Heart left ventricle (tissue), 16 donors: ENCODE results near the gene SIT1. TPM values are rescaled to one million over a fixed set of nuclear protein-coding genes. Genes with fewer than 3 reads are reported as not detected.

Experiments used
- ATAC-seq, 4 donors: fragments of 200-7000 bp; cut with Tn5 transposase; one replicate each; pipeline ENCODE4 v1.9.1; 2020 to 2022; ENCODE audit warnings: moderate library complexity in 4 of 4, mild to moderate bottlenecking in 3 of 4, moderate number of reproducible peaks in 1 of 4
- DNase-seq, 5 donors: peaks; one replicate each; pipeline ENCODE4 v3.0.0-alpha.2; 2020
- H3K27ac ChIP-seq, 12 donors: fragments of 200-600 bp; sonication (generic) in 4 of 12; one replicate each; pipeline versions ENCODE4 v1.5.0 to v1.8.0; 2016 to 2022; ENCODE audit warnings: mild to moderate bottlenecking in 2 of 12
- H3K27me3 ChIP-seq, 9 donors: fragments of 200-600 bp; sonication (generic) in 2 of 9; one replicate each; pipeline versions ENCODE4 v1.5.1 to v1.8.0; 2016 to 2022; ENCODE audit warnings: mild to moderate bottlenecking in 3 of 9
- H3K36me3 ChIP-seq, 9 donors: fragments of 200-600 bp; sonication (generic) in 2 of 9; one replicate each; pipeline versions ENCODE4 v1.5.0 to v1.8.0; 2018 to 2022; ENCODE audit warnings: mild to moderate bottlenecking in 2 of 9
- H3K4me1 ChIP-seq, 12 donors: fragments of 200-600 bp; sonication (generic) in 4 of 12; one replicate each; pipeline versions ENCODE4 v1.5.0 to v1.8.0; 2016 to 2022; ENCODE audit warnings: mild to moderate bottlenecking in 3 of 12
- H3K4me3 ChIP-seq, 12 donors: fragments of 200-600 bp; sonication (generic) in 4 of 12; one replicate each; pipeline versions ENCODE4 v1.5.0 to v1.8.0; 2017 to 2022; ENCODE audit warnings: mild to moderate bottlenecking in 9 of 12, moderate library complexity in 4 of 12
- H3K9me3 ChIP-seq, 12 donors: fragments of 200-600 bp; sonication (generic) in 4 of 12; one replicate each; pipeline versions ENCODE4 v1.5.0 to v1.8.0; 2016 to 2022; ENCODE audit warnings: mild to moderate bottlenecking in 1 of 12
- CTCF ChIP-seq, 12 donors: fragments of 200-600 bp; sonication (generic) in 4 of 12; IDR thresholded peaks; one replicate each; pipeline versions ENCODE4 v1.5.0 to v1.8.0; 2018 to 2022; ENCODE audit warnings: antibody characterized with exemption in 12 of 12, mild to moderate bottlenecking in 5 of 12
- POLR2A ChIP-seq, 2 donors: fragments of 450-650 bp; IDR thresholded peaks; one replicate each; pipeline ENCODE4 v1.6.1; 2017; ENCODE audit warnings: antibody characterized with exemption in 2 of 2, mild to moderate bottlenecking in 2 of 2, moderate library complexity in 2 of 2
- WGBS, 4 donors: extraction: QIAGEN DNeasy Blood & Tissue Kit in 2 of 4; methylation state at CpG; one replicate each; pipeline versions ENCODE4 v1.1.5 to v1.1.7; 2013 to 2018; 5-methylcytosine and 5-hydroxymethylcytosine counted together
- intact Hi-C, 10 donors: fragments of 100-400 bp; cut with DNase I; formaldehyde crosslinking; loops; one replicate each; pipeline versions ENCODE4 v1.11.1 to v1.14.2; 2022
- polyA plus RNA-seq, 2 donors: library from polyadenylated mRNA; stranded (reverse); fragments of 200-250 nt; gene quantifications; one replicate each; pipeline ENCODE4 v1.2.3, GENCODE V29; 2013
- total RNA-seq, 9 donors: library from RNA; depleted of rRNA in 2 of 9; stranded (reverse); fragments of >200 nt in 2 of 9; fragmentation: NEBNext Ultra II Directional in 3 of 9; extraction: Animal tissue kit (Norgen Biotek cat#: 25700) in 3 of 9; gene quantifications; one replicate each; pipeline versions ENCODE4 v1.1.0 to v1.2.4, GENCODE V29; 2016 to 2023
- donor health status: ischemic (EF 13 %, LVEDD 7.1; RV severe dilation, severe dysfunction).
- donor health status: healthy with polysubstance abuse.
- donor health status: DM: no; HTN: yes; CAD: no.
- donor health status: DM: no; HTN: no; CAD: no.
- donor health status: ischemic (EF 25% LVEDD 6.9; RV normal size, moderate dysfunction).
- donor health status: ischemic (EF 25% LVEDD 5.7; RV mildly dilated, moderate dysfunction).
- donor health status: healthy.
- donor health status: DM: yes; HTN: yes; CAD: no.
- donor health status: ischemic (EF 35%, LVEDD 5.7; RV mildly dilated, moderate dysfunction).
- donor health status: nonischemic (EF 11% LVEDD 7.7; RV severe dilation, severe dysfunction).
- donor health status: DM: yes; HTN: yes; CAD: no.
- donor health status: PGD.
- donor health status: ischemic (EF 29% LVEDD 5.4; RV normal size, mild dysfunction).
- donor health status: nonischemic (EF 23%, LVEDD 6.1; RV moderate dilation, normal function).

The SIT1 gene
- total and polyA plus RNA-seq, 11 donors, result 0.19 to 4.2 (median 0.51) TPM; not detected in 7

- WGBS, 4 donors, result 71 to 85% (median 79%) methylated on average over 9 of the region's 9 CpGs
- Histone ChIP-seq H3K36me3 (no peaks in the 10 kb centered on the region), H3K4me1 (peaks cover 0 to 64% (median 0%) of the 10 kb centered on the region in 12 donors), H3K4me3 (no peak overlapping the region), H3K9me3 (no peaks in the 10 kb centered on the region), H3K27me3 (no peaks in the 10 kb centered on the region), H3K27ac (peak overlapping the region in 3 of 12 donors; percentile 22 to 80 (median 34))
- TF ChIP-seq POLR2A (IDR thresholded peaks at IDR 0.05) (no peak), CTCF (IDR thresholded peaks at IDR 0.05) (no peak)
- ATAC-seq (peak in 2 of 4 donors; percentile 28 to 65), DNase-seq (no peak)
- intact Hi-C loops, result no loop called here
Measured at GRCh38 chr9:35636135-35636876, 14.4 kb downstream of the SIT1 start.

- intact Hi-C loops, result no loop called here
- peak overlapping the region in 1 of 12 donors; percentile 80 for H3K27ac ChIP-seq
- peaks cover 0 to 58% (median 0%) of the 10 kb centered on the region in 12 donors for H3K4me1 ChIP-seq
- no peaks in the 10 kb centered on the region for H3K27me3 ChIP-seq
- ATAC-seq, result no peak
- no peaks in the 10 kb centered on the region for H3K9me3 ChIP-seq
- TF ChIP-seq CTCF (IDR thresholded peaks at IDR 0.05), result no peak
- no peak for TF ChIP-seq POLR2A (IDR thresholded peaks at IDR 0.05)
- H3K36me3 ChIP-seq, result no peaks in the 10 kb centered on the region
- no peak for DNase-seq
- H3K4me3 ChIP-seq, result no peak overlapping the region
Measured at GRCh38 chr9:35635730-35636129, 15.0 kb downstream of the SIT1 start.

GRCh38 chr9:35629597-35629996 lies 21.1 kb downstream of the SIT1 start:
- H3K27me3 ChIP-seq, result no peaks in the 10 kb centered on the region
- no peak overlapping the region for H3K27ac ChIP-seq
- no peak overlapping the region for H3K4me3 ChIP-seq
- no peaks in the 10 kb centered on the region for H3K36me3 ChIP-seq
- TF ChIP-seq POLR2A (IDR thresholded peaks at IDR 0.05) (no peak), CTCF (IDR thresholded peaks at IDR 0.05) (no peak)
- ATAC-seq, result no peak
- peaks cover 0 to 4% (median 0%) of the 10 kb centered on the region in 12 donors for H3K4me1 ChIP-seq
- H3K9me3 ChIP-seq, result no peaks in the 10 kb centered on the region
- no peak for DNase-seq
- intact Hi-C loops, result no loop called here
- WGBS, 4 donors, result 84 to 92% (median 90%) methylated on average over 5 of the region's 5 CpGs

- Histone ChIP-seq H3K27me3 (no peaks in the 10 kb centered on the region), H3K36me3 (no peaks in the 10 kb centered on the region), H3K27ac (no peak overlapping the region), H3K9me3 (no peaks in the 10 kb centered on the region), H3K4me3 (no peak overlapping the region), H3K4me1 (no peaks in the 10 kb centered on the region)
- 94 to 95% (median 94%) methylated on average over 6 of the region's 6 CpGs for WGBS, 4 donors
- no peak for ATAC-seq
- TF ChIP-seq POLR2A (IDR thresholded peaks at IDR 0.05) (no peak), CTCF (IDR thresholded peaks at IDR 0.05) (no peak)
- intact Hi-C loops, result no loop called here
- no peak for DNase-seq
Measured at GRCh38 chr9:35628389-35628991, 22.2 kb downstream of the SIT1 start.
